Caco-2 (cell line): ENCODE results near the gene CDK12. TPM values are rescaled to one million over a fixed set of nuclear protein-coding genes. Genes with fewer than 3 reads are reported as not detected.

Experiments used
- BruUV-seq: library from RNA; stranded (reverse); fragments of 400-500 nt; replicated peaks from 2 replicates; lab custom pipeline; 2021; lab: Mats Ljungman, UMichigan
- CTCF ChIA-PET: fragments of 300-600 bp; sonication (Branson Sonifier 250); formaldehyde crosslinking; loops from one replicate; lab custom pipeline; 2022; ENCODE audit warnings: antibody characterized with exemption; lab: Charles Lee
- POLR2A ChIA-PET: fragments of 300-600 bp; sonication (Branson Sonifier 250); formaldehyde crosslinking; loops from one replicate; lab custom pipeline; 2022; ENCODE audit warnings: antibody characterized with exemption; lab: Charles Lee
- DNase-seq, 2 experiments: peaks; one replicate each; pipeline versions ENCODE4 v3.0.0 to v3.0.0-alpha.2; 2020 to 2022
- H3K27me3 ChIP-seq: replicated peaks from 2 replicates; pipeline ENCODE4 v1.6.0; 2011; ENCODE audit warnings: low read length; ENCODE audit not compliant: control insufficient read depth, insufficient read depth
- H3K36me3 ChIP-seq: 2 replicates; pipeline ENCODE4 v1.5.1; 2011; ENCODE audit warnings: low read length; ENCODE audit not compliant: control insufficient read depth, insufficient read depth
- H3K4me1 ChIP-seq: fragments of 250-450 bp; sonication (Bioruptor Pico); 2 replicates; pipeline ENCODE4 v1.5.1; 2020; ENCODE audit warnings: mild to moderate bottlenecking
- H3K4me3 ChIP-seq: 2 replicates; pipeline ENCODE4 v1.5.1; 2011; ENCODE audit warnings: low read depth, mild to moderate bottlenecking, control low read depth, low read length
- H3K9me3 ChIP-seq: fragments of 250-450 bp; sonication (Bioruptor Pico); 2 replicates; pipeline ENCODE4 v1.5.1; 2020; ENCODE audit warnings: mild to moderate bottlenecking, moderate library complexity
- H3K27ac Mint-ChIP-seq: one replicate; pipeline ENCODE4 v1.8.0; 2022; ENCODE audit warnings: mixed read lengths; ENCODE audit not compliant: unreplicated experiment
- H3K27me3 Mint-ChIP-seq: one replicate; pipeline ENCODE4 v1.8.0; 2022; ENCODE audit warnings: mixed read lengths; ENCODE audit not compliant: insufficient read depth, unreplicated experiment
- H3K36me3 Mint-ChIP-seq: one replicate; pipeline ENCODE4 v1.8.0; 2022; ENCODE audit warnings: mild to moderate bottlenecking, mixed read lengths; ENCODE audit not compliant: insufficient read depth, unreplicated experiment
- H3K4me1 Mint-ChIP-seq: one replicate; pipeline ENCODE4 v1.8.0; 2022; ENCODE audit warnings: low read depth, mixed read lengths; ENCODE audit not compliant: unreplicated experiment
- H3K4me3 Mint-ChIP-seq: one replicate; pipeline ENCODE4 v1.8.0; 2022; ENCODE audit warnings: mild to moderate bottlenecking, moderate library complexity, mixed read lengths; ENCODE audit not compliant: unreplicated experiment
- H3K9me3 Mint-ChIP-seq: one replicate; pipeline ENCODE4 v1.8.0; 2022; ENCODE audit warnings: mixed read lengths; ENCODE audit not compliant: unreplicated experiment
- CTCF ChIP-seq, 2 experiments: fragments of 200-600 bp in 1 of 2; IDR thresholded peaks; 1 replicate in 1 of 2; 2 replicates in 1 of 2; pipeline versions ENCODE4 v1.5.1 to v1.8.0; 2011 to 2022; ENCODE audit warnings: antibody characterized with exemption in 1 of 2, control low read depth in 1 of 2, inconsistent platforms in 1 of 2, low read depth in 1 of 2, low read length in 1 of 2, mild to moderate bottlenecking in 1 of 2, moderate library complexity in 1 of 2; ENCODE audit not compliant: insufficient read depth in 1 of 2, severe bottlenecking in 1 of 2, unreplicated experiment in 1 of 2
- intact Hi-C: fragments of 100-400 bp; cut with micrococcal nuclease; formaldehyde crosslinking; loops from one replicate; pipeline ENCODE4 v1.10.0; 2022; ENCODE audit not compliant: unreplicated experiment
- total RNA-seq: library from RNA; stranded (reverse); gene quantifications from 2 replicates; pipeline ENCODE4 v1.2.3, GENCODE V29; 2022

CDK12 gene
- total RNA-seq, 1 experiment from 2014 or later, result 85.5 TPM

- peaks cover 4% of the 10 kb centered on the region; the same call in 1 of the 2 replicates for H3K4me1 ChIP-seq
- H3K9me3 Mint-ChIP-seq, result no peaks in the 10 kb centered on the region
- no peaks in the 10 kb centered on the region for H3K9me3 ChIP-seq
- H3K27ac Mint-ChIP-seq, result peak within 1 kb of the TSS; percentile 97
- no peak for TF ChIP-seq CTCF (IDR thresholded peaks at IDR 0.05; ENCODE audit: insufficient read depth in 1 of 2, low read depth in 1 of 2, low read length in 1 of 2, severe bottlenecking in 1 of 2, unreplicated experiment in 1 of 2)
- no peaks in the 10 kb centered on the region for H3K27me3 ChIP-seq
- intact Hi-C loops, result loop anchor here (1.0 to 5.0 kb wide), 2 partner anchors 10 to 49 kb away; partner anchors contain the start of genes CDK12 and FBXL20
- BruUV-seq, result no TSS peak
- ChIA-PET CTCF (interaction anchor here (0.7 to 1.2 kb wide), 4 partner anchors 11 to 171 kb away, joined by 3 to 15 read pairs (median 4); partner anchors contain the start of gene CDK12), POLR2A (interaction anchor here (0.6 to 2.1 kb wide), 15 partner anchors 9 to 1974 kb away, joined by 3 to 129 read pairs (median 4); partner anchors contain the start of genes CDK12 and RPL19)
- H3K36me3 Mint-ChIP-seq, result peaks cover 48% of the 10 kb centered on the region
- DNase-seq, result peak; percentile 97 to 99
- H3K4me3 ChIP-seq, result peak within 1 kb of the TSS; percentile 83
- 0 out of 2 replicates have a peak, but pooled peaks cover 2% of the 10 kb centered on the region for H3K36me3 ChIP-seq
- H3K4me1 Mint-ChIP-seq, result peaks cover 7% of the 10 kb centered on the region
- no peaks in the 10 kb centered on the region for H3K27me3 Mint-ChIP-seq
- H3K4me3 Mint-ChIP-seq, result peak within 1 kb of the TSS; percentile 98
Observed at GRCh38 chr17:39450847-39451581, 10.3 kb upstream of the CDK12 start, which contains the start of gene MED1. Gene MED1 (minus strand): TSS chr17:39451263. CDS start chr17:39451062, 201 bp downstream.

GRCh38 chr17:39455919-39456318 is 5.4 kb upstream of the CDK12 start:
- intact Hi-C loops, result no loop called here
- no TSS peak for BruUV-seq
- no peak for DNase-seq
- Mint-ChIP-seq H3K9me3 (no peaks in the 10 kb centered on the region), H3K4me1 (peaks cover 13% of the 10 kb centered on the region), H3K4me3 (no peak overlapping the region), H3K27ac (no peak overlapping the region), H3K27me3 (no peaks in the 10 kb centered on the region), H3K36me3 (peaks cover 11% of the 10 kb centered on the region)
- Histone ChIP-seq H3K4me1 (peaks cover 4% of the 10 kb centered on the region; the same call in 1 of the 2 replicates), H3K27me3 (no peaks in the 10 kb centered on the region), H3K36me3 (no peaks in the 10 kb centered on the region), H3K4me3 (no peak overlapping the region), H3K9me3 (no peaks in the 10 kb centered on the region)
- POLR2A ChIA-PET, result no interaction called here
- CTCF ChIA-PET, result interaction anchor here (0.6 kb wide), 1 partner anchor 657 kb away, joined by 3 read pairs; no protein-coding TSS in a partner anchor
- no peak for TF ChIP-seq CTCF (IDR thresholded peaks at IDR 0.05; ENCODE audit: insufficient read depth in 1 of 2, low read depth in 1 of 2, low read length in 1 of 2, severe bottlenecking in 1 of 2, unreplicated experiment in 1 of 2)

GRCh38 chr17:39461926-39462569 is 762 bp downstream of the CDK12 start:
- ChIA-PET CTCF (interaction anchor here (0.5 to 2.5 kb wide), 5 partner anchors 11 to 277 kb away, joined by 3 to 15 read pairs (median 5); partner anchors contain the start of gene MED1), POLR2A (interaction anchor here (0.5 to 2.9 kb wide), 6 partner anchors 8 to 560 kb away, joined by 5 to 129 read pairs (median 6); partner anchors contain the start of genes FBXO47, MED1 and RPL19)
- DNase-seq, result no peak
- intact Hi-C loops, result loop anchor here (1.0 kb wide), 1 partner anchor 11 kb away; the partner anchor contains the start of gene MED1
- TF ChIP-seq CTCF (IDR thresholded peaks at IDR 0.05; ENCODE audit: insufficient read depth in 1 of 2, low read depth in 1 of 2, low read length in 1 of 2, severe bottlenecking in 1 of 2, unreplicated experiment in 1 of 2), result no peak
- BruUV-seq, result no TSS peak
- Histone ChIP-seq H3K4me3 (peak overlapping the region; percentile 83), H3K36me3 (no peaks in the 10 kb centered on the region), H3K9me3 (no peaks in the 10 kb centered on the region), H3K4me1 (no peaks in the 10 kb centered on the region), H3K27me3 (no peaks in the 10 kb centered on the region)
- Mint-ChIP-seq H3K4me1 (peaks cover 7% of the 10 kb centered on the region), H3K4me3 (peak overlapping the region; percentile 84), H3K27ac (peak overlapping the region; percentile 95), H3K36me3 (peaks cover 58% of the 10 kb centered on the region), H3K9me3 (no peaks in the 10 kb centered on the region), H3K27me3 (no peaks in the 10 kb centered on the region)
